Measurements from ENCODE around the gene RPS19BP1.

DNA sequence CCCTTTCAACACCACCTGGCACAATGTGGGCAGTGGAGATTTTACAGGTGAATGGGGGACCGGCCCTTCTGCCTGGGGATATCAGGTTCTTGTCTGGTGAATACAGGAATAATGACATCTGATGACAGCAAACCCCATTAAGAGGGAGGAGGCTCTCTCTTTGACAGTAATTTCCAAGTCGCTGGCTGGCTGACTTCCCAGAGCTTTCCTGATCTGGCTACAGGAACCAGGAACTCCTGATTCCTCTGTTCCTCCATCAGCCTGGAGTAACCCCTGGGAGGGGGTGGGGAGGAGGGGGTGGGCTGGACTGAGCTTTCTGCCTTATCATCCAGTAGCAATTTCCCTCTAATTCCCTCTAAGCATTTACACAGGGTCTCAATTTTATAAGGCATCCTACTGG lies 34.2 kb downstream of the RPS19BP1 start:
- no peak for TF ChIP-seq EZH2 (IDR thresholded peaks at IDR 0.05; ENCODE audit: borderline replicate concordance, low read depth, low read length, poor library complexity, severe bottlenecking)
- TF ChIP-seq, protein P1, sequence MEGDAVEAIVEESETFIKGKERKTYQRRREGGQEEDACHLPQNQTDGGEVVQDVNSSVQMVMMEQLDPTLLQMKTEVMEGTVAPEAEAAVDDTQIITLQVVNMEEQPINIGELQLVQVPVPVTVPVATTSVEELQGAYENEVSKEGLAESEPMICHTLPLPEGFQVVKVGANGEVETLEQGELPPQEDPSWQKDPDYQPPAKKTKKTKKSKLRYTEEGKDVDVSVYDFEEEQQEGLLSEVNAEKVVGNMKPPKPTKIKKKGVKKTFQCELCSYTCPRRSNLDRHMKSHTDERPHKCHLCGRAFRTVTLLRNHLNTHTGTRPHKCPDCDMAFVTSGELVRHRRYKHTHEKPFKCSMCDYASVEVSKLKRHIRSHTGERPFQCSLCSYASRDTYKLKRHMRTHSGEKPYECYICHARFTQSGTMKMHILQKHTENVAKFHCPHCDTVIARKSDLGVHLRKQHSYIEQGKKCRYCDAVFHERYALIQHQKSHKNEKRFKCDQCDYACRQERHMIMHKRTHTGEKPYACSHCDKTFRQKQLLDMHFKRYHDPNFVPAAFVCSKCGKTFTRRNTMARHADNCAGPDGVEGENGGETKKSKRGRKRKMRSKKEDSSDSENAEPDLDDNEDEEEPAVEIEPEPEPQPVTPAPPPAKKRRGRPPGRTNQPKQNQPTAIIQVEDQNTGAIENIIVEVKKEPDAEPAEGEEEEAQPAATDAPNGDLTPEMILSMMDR (conservative IDR thresholded peaks at IDR 0.05; ENCODE audit: low read depth, low read length), result no peak
